HG03066 (cell line): Measurements from ENCODE around the gene SPTBN1.
A peak's percentile ranks its signal among the peaks of the same experiment; 100 is the strongest.

Source experiments
- ATAC-seq: cut with Tn5 transposase; IDR thresholded peaks from one replicate; pipeline ENCODE4 v1.9.1; 2021; ENCODE audit warnings: low read depth; ENCODE audit not compliant: unreplicated experiment

The SPTBN1 gene

GRCh38 chr2:54620948-54621347, 164.8 kb downstream of the SPTBN1 start:
- no peak for ATAC-seq

DNA sequence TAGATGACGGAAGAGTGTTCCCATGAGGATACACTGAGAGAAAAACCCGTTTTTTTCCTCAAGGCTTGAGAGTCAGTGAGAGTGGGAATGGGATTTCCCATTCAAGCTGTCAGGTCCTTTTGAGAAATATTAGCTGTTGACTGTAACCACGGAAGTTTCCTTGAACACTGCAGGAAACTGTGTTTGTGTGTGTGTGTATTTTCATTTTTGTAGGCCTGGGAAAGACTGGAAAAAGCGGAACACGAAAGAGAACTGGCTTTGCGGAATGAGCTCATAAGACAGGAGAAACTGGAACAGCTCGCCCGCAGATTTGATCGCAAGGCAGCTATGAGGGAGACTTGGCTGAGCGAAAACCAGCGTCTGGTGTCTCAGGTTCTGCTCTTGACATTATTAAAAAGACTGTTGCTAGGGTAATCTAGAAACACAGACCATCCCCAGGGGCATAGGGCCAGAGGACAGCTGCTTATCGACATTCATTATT, 168.5 kb downstream of the SPTBN1 start:
- ATAC-seq, result no peak

- no peak for ATAC-seq
Measured at GRCh38 chr2:54626131-54626530, 170.0 kb downstream of the SPTBN1 start.

DNA sequence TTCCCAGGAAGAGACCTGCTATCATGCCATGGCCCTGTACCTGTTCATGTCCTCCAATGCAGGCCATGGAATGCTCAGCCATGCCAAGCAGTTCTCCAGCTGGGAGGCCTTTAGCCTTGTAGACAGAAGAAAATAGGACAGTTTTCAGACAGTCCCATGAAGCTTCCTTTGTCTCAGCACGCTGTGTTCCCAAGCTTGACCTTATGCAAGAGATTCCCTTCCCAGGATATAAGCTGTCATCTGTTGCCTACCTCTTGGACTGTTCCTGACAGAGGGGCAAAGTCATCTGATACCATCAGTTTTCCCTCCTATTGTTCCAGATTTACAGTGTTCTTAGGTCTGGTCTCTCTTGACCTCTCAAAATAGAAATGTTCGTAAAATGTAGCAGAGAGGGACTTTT, 170.8 kb downstream of the SPTBN1 start:
- no peak for ATAC-seq

GRCh38 chr2:54627973-54628372, 171.8 kb downstream of the SPTBN1 start:
- ATAC-seq, result no peak

DNA sequence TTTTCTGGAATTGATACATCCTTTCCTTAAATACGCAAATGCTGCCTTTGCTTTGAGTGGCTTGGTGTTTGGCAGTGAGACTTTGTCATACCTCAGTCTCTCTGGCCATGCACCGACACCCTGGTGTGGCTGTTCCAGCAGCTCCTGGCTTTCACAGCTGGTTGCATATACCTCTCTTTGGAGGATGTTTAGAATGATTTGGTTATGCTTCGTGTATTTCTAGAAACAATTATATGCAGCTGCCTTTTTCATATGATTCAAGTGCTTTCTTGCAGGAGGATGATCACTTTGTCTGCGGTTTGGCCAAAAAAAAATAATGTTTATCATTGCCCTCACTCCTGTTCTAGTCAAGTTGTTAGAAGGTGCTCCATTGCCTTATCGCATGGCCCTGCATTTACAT, 172.3 kb downstream of the SPTBN1 start:
- ATAC-seq, result no peak

GRCh38 chr2:54628957-54629356, 172.8 kb downstream of the SPTBN1 start:
- no peak for ATAC-seq

DNA sequence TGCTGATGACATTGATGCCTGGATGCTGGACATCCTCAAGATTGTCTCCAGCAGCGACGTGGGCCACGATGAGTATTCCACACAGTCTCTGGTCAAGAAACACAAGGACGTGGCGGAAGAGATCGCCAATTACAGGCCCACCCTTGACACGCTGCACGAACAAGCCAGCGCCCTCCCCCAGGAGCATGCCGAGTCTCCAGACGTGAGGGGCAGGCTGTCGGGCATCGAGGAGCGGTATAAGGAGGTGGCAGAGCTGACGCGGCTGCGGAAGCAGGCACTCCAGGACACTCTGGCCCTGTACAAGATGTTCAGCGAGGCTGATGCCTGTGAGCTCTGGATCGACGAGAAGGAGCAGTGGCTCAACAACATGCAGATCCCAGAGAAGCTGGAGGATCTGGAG, 173.3 kb downstream of the SPTBN1 start:
- no peak for ATAC-seq

- no peak for ATAC-seq
Measured at GRCh38 chr2:54629914-54630857, 174.1 kb downstream of the SPTBN1 start.

GRCh38 chr2:54630858-54631497, 174.9 kb downstream of the SPTBN1 start:
- no peak for ATAC-seq

GRCh38 chr2:54631755-54632154, 175.6 kb downstream of the SPTBN1 start:
- ATAC-seq, result no peak

DNA sequence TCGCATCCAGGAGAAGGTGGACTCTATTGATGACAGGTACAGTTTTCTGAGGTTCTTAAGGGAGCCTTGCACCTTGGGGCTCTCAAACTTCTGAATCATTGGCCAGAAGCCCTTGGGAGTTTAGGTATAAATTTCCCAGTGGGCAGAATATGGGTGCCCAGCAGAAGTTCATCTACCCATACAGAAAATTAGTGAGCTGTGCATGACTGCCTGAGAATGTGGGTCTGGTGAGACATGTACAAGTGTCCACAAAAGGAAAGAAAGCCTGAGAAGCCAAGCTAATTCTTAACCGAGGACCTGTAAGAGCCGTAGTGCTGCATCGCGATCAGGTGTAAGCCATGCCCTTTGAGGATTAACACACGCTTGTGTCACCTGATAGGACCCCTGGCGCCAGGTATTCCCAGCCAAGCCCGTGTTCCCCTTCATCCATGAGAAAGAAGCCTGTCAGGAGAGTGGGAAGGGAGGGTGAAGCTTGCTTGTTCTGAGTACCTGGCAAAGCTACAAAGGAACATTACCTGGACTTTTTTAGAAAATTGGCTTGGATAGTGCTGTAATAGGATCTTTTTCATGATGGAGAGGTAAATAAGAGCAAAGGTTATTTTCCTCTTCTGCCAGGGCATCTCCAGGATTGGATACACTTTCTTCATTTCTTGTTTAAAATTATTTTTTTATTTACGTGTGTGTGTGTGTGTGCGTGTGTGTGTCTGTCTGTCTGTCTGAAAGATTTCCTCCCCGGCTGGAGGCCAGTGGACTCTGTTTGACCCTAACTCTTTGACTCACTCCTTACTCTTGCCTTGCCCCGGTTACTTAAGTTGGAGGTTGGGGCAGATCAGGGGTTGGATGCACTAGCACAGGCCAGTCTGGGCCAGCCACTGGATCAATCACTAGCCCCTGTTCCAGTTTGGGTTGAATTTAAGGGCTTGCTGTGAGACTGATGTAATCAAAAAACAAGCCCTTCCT, 176.9 kb downstream of the SPTBN1 start:
- no peak for ATAC-seq

DNA sequence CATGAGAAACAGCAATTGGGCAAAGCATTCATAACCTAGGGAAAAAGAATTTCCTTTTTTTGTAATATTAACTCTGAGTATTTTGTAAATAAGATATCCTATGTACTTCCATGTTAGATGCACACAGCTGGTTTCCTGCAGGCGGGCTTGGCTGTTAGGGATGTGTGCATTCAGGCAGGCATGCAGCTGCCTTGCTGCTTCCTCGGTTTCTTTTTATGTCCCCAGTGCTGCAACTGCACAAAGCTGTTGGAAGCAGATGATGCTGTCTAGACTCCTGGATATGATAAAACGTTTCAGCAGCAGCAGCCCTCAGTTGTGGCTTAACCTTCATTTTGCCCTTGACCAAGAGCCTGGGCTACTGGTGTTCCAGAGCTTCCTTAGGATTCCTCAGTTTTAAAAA, 177.9 kb downstream of the SPTBN1 start:
- no peak for ATAC-seq

- peak; percentile 79 for ATAC-seq
Measured at GRCh38 chr2:54634564-54635511, 178.7 kb downstream of the SPTBN1 start.

DNA sequence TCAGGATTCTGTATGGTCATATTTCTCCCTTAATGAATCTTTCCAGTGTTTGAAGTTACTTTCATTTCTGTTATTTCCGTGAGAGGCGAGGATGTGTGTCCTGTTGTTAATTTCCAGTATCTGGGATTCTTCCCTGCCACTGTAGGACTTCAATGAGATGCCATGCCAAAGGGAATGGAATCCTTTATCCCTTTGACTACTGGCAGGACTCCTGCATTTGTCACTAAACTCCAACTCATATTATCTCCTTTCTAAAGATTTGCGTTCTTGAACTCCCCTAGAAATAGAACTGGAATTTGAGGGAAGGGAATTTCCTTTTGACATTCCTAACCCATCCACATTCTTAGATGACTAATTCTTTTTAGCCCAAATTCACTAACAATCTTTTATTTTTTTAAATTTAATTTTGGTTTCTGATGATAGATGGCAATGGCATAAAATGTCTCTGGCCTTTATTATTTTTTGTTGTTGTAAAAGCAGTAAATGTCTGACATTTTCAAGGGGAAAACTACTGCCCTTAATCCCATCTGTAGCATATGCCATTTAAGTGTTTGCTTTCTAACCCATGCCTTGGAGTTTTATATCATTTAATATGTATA, 179.5 kb downstream of the SPTBN1 start:
- no peak for ATAC-seq

DNA sequence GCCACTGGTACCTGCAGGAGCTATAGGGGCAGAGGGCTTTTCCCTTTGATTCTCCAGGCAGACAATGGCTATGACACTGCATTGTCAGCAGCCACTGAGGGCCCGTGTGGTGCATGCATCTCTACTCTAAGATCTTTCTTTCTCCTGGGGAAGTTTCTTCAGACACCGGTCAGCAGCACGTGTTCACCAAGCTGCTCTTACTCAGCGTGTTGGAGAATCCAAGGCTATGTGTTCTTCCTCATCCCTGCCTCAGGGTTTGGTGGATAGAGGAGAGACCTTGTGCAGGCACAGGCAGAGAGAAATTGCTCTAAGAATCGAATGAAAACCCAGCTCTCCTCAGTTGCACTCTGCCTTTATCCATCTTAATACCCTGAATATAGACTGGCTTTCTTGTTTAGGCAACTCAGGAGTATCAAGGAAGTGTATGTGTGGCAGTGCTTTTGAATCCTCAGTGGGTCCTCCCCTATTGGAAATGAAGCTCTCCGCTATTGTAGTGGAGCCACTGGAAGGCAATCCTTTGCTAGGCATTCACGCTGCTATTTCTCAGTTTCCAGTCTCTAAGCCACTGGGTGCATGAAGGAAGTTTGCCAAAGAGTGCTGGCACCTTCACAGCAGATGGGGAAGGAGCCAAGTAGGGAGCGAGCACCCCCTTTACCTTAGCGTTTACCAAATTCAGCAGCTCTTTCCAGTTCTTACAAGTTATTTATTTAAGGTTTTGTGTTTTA, 180.4 kb downstream of the SPTBN1 start:
- no peak for ATAC-seq

GRCh38 chr2:54638103-54638502, 182.0 kb downstream of the SPTBN1 start:
- ATAC-seq, result no peak

- no peak for ATAC-seq
Measured at GRCh38 chr2:54638774-54639187, 182.7 kb downstream of the SPTBN1 start.
